Measurements from ENCODE around the gene IQCC. TPM values are rescaled to one million over a fixed set of nuclear protein-coding genes. Genes with fewer than 3 reads are reported as not detected.
"Not testable (repeated sequence)": the region's sequence is repeated elsewhere in the genome, so short reads cannot be mapped to it uniquely, and the experiment has no call there.

Gene IQCC
- total RNA-seq, result 1 to 10 TPM; 1.9 to 2.3 TPM
- polyA plus RNA-seq (ENCODE audit: insufficient read length in 6 of 6), result 1 to 10 TPM; 7.7 to 8.7 (median 8.3) TPM
- long read RNA-seq, donor 1, partial matches to known transcripts, result 8 of 9 reads
- long read RNA-seq, donor 1, other reads (novel, unspliced or antisense), result 0 of 9 reads
- long read RNA-seq, donor 2, partial matches to known transcripts, result 0 of 2 reads
- long read RNA-seq, donor 2, other reads (novel, unspliced or antisense), result 0 of 2 reads
- long read RNA-seq, donor 3, partial matches to known transcripts, result 0 of 1 reads
- long read RNA-seq, donor 3, other reads (novel, unspliced or antisense), result 0 of 1 reads
- long read RNA-seq, donor 4, partial matches to known transcripts, result 0 of 3 reads
- long read RNA-seq, donor 4, other reads (novel, unspliced or antisense), result 2 of 3 reads
- long read RNA-seq, donor 5, partial matches to known transcripts, result 0 of 3 reads
- long read RNA-seq, donor 5, other reads (novel, unspliced or antisense), result 0 of 3 reads
- long read RNA-seq, donor 6, partial matches to known transcripts, result 0 of 1 reads
- long read RNA-seq, donor 6, other reads (novel, unspliced or antisense), result 0 of 1 reads
- long read RNA-seq, donor 7, result 0 reads
- long read RNA-seq, donor 8, partial matches to known transcripts, result 0 of 3 reads
- long read RNA-seq, donor 8, other reads (novel, unspliced or antisense), result 0 of 3 reads
- long read RNA-seq, donor 9, result 0 reads
- long read RNA-seq, donor 10, partial matches to known transcripts, result 0 of 4 reads
- long read RNA-seq, donor 10, other reads (novel, unspliced or antisense), result 1 of 4 reads
- long read RNA-seq, donor 11, result 0 reads
- long read RNA-seq, donor 12, result 0 reads

- Histone ChIP-seq H3K4me3 (peak within 1 kb of the TSS; percentile 55 to 69), H3K36me3 (no peaks in the 10 kb centered on the region), H3K27me3 (no peaks in the 10 kb centered on the region), H3K9me3 (no peaks in the 10 kb centered on the region), H3K4me1 (peaks cover 15 to 27% of the 10 kb centered on the region in 2 donors), H3K27ac (peak within 1 kb of the TSS in 1 of 2 donors; percentile 61)
- DNase-seq, result peak; percentile 85 to 96 (median 92)
- intact Hi-C loops (cut with DNase I), result no loop called here
- no peak for TF ChIP-seq CTCF (IDR thresholded peaks at IDR 0.05)
- peak; percentile 88 for ATAC-seq
These were observed at the start of gene IQCC for GRCh38 chr1:32205401-32206370. IQCC (plus strand) TSS chr1:32205671; CDS start chr1:32205682, 11 bp downstream.

GRCh38 chr1:32159189-32159588, 46.3 kb upstream of the IQCC start:
- DNase-seq (no peak), ATAC-seq (no peak)
- Histone ChIP-seq H3K27ac (no peak overlapping the region), H3K27me3 (no peaks in the 10 kb centered on the region), H3K36me3 (peaks cover 0 to 100% of the 10 kb centered on the region in 2 donors), H3K4me1 (no peaks in the 10 kb centered on the region), H3K4me3 (no peak overlapping the region), H3K9me3 (no peaks in the 10 kb centered on the region)
- intact Hi-C loops (cut with DNase I), result no loop called here
- no peak for TF ChIP-seq CTCF (IDR thresholded peaks at IDR 0.05)

- Histone ChIP-seq H3K4me1 (no peaks in the 10 kb centered on the region), H3K36me3 (peaks cover 0 to 100% of the 10 kb centered on the region in 2 donors), H3K27me3 (no peaks in the 10 kb centered on the region), H3K9me3 (no peaks in the 10 kb centered on the region), H3K4me3 (no peak overlapping the region), H3K27ac (no peak overlapping the region)
- intact Hi-C loops (cut with DNase I), result no loop called here
- ATAC-seq (no peak), DNase-seq (no peak)
- no peak for TF ChIP-seq CTCF (IDR thresholded peaks at IDR 0.05)
These were observed 42.1 kb upstream of the IQCC start for GRCh38 chr1:32163405-32163804.

GRCh38 chr1:32165633-32166032, 39.8 kb upstream of the IQCC start:
- H3K36me3 ChIP-seq, result peaks cover 0 to 100% of the 10 kb centered on the region in 2 donors
- not testable (repeated sequence) for H3K9me3 ChIP-seq

GRCh38 chr1:32170991-32171390, 34.5 kb upstream of the IQCC start:
- no peak for TF ChIP-seq CTCF (IDR thresholded peaks at IDR 0.05)
- Histone ChIP-seq H3K4me1 (no peaks in the 10 kb centered on the region), H3K27ac (no peak overlapping the region), H3K27me3 (no peaks in the 10 kb centered on the region), H3K36me3 (peaks cover 0 to 81% of the 10 kb centered on the region in 2 donors), H3K9me3 (no peaks in the 10 kb centered on the region), H3K4me3 (no peak overlapping the region)
- DNase-seq, result no peak
- intact Hi-C loops (cut with DNase I), result no loop called here
- ATAC-seq, result no peak

More at GRCh38 chr1:32165633-32166032, 39.8 kb upstream of the IQCC start:
- H3K27me3 ChIP-seq; DNase-seq; H3K4me1 ChIP-seq; intact Hi-C loops (cut with DNase I); ATAC-seq; H3K4me3 ChIP-seq; H3K27ac ChIP-seq: not testable (repeated sequence)
